Measurements from ENCODE around the gene WHRN. TPM values are rescaled to one million over a fixed set of nuclear protein-coding genes. Genes with fewer than 3 reads are reported as not detected.

The WHRN gene
- total RNA-seq, 1 donor from 2014 or later: 1.1 TPM

DNA sequence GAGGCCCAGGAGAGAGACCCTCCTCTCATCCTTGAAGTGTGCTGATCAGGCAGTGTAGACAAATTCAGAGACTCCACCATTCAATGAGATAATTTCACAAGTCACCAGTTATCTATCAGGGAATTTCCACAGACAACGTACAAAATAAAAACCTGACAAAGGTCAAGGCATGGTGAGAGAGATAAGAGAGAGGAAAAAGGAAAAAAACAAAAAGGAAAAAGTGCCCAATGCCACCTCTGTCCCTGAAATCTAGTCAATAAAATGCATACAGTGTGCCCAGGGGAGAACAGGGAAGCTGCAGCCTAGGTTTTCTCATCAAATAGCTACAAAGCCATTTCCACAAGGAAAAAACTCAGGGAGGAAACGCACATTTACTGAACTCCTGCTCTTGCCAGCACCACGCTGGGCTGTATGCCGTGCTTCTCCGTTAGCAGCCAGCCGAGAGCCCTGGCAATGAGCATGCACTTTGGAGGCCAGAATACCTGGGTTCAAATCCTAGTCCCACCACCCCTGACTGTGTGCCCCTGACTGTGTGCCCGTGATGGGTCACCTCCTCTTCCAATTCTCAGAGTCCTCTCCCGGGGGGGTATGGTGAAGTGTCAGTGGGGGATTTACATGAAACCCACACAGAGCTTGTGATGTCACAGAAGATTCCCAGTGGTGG, 11.6 kb downstream of the WHRN start:
- Mint-ChIP-seq H3K9me3 (no peaks in the 10 kb centered on the region), H3K4me1 (peaks cover 43% of the 10 kb centered on the region), H3K27ac (no peak overlapping the region)

DNA sequence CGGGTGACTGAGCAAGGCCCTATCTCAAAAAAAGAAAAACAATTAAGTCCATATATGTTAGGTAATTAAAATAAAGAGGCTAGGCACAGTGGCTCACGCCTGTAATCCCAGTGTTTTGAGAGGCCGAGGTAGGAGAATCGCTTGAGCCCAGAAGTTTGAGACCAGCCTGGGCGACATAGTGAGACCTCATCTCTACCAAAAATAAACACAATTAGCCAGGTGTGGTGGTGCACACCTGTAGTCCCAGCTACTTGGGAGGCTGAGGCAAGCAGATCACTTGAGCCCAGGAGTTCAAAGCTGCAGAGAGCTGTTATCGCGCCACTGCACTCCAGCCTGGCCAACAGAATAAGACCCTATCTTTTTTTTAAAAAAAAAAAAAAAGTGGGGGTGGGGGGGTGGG, 12.3 kb downstream of the WHRN start:
- TF ChIP-seq EZH2phosphoT487 (IDR thresholded peaks at IDR 0.05) (no peak), EZH2 (IDR thresholded peaks at IDR 0.05) (no peak)
- TF ChIP-seq, protein P1, sequence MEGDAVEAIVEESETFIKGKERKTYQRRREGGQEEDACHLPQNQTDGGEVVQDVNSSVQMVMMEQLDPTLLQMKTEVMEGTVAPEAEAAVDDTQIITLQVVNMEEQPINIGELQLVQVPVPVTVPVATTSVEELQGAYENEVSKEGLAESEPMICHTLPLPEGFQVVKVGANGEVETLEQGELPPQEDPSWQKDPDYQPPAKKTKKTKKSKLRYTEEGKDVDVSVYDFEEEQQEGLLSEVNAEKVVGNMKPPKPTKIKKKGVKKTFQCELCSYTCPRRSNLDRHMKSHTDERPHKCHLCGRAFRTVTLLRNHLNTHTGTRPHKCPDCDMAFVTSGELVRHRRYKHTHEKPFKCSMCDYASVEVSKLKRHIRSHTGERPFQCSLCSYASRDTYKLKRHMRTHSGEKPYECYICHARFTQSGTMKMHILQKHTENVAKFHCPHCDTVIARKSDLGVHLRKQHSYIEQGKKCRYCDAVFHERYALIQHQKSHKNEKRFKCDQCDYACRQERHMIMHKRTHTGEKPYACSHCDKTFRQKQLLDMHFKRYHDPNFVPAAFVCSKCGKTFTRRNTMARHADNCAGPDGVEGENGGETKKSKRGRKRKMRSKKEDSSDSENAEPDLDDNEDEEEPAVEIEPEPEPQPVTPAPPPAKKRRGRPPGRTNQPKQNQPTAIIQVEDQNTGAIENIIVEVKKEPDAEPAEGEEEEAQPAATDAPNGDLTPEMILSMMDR (IDR thresholded peaks at IDR 0.05): no peak
- no peak overlapping the region for H3K9ac ChIP-seq
- Mint-ChIP-seq H3K36me3 (no peaks in the 10 kb centered on the region), H3K27ac (no peak overlapping the region), H3K4me1 (peaks cover 41% of the 10 kb centered on the region), H3K27me3 (ENCODE audit: insufficient read depth, low read depth) (no peaks in the 10 kb centered on the region), H3K9me3 (no peaks in the 10 kb centered on the region), H3K4me3 (no peak overlapping the region)
- H3K27ac ChIP-seq: no peak overlapping the region
- peaks cover 7% of the 10 kb centered on the region for H3K4me1 ChIP-seq
- H3K79me2 ChIP-seq (ENCODE audit: low read depth): no peaks in the 10 kb centered on the region
- H3K4me2 ChIP-seq: no peak overlapping the region
- no peaks in the 10 kb centered on the region for H3K9me3 ChIP-seq (ENCODE audit: low read depth)
- H3K27me3 ChIP-seq: no peaks in the 10 kb centered on the region
- no peaks in the 10 kb centered on the region for H4K20me1 ChIP-seq (ENCODE audit: low read depth)
- no peak for DNase-seq (ENCODE audit: low spot score)
- no peak overlapping the region for H2AFZ ChIP-seq (replicated peaks)
- no peak overlapping the region for H3K4me3 ChIP-seq
- no peaks in the 10 kb centered on the region for H3K36me3 ChIP-seq
- no peaks in the 10 kb centered on the region for H3F3A ChIP-seq (ENCODE audit: low read depth)

More for the DNA sequence above, 11.6 kb downstream of the WHRN start:
- peaks cover 9% of the 10 kb centered on the region for H3K4me1 ChIP-seq
- peaks cover under 1% of the 10 kb centered on the region for H3F3A ChIP-seq (ENCODE audit: low read depth)
- H3K27ac ChIP-seq: no peak overlapping the region
- H2AFZ ChIP-seq (replicated peaks): no peak overlapping the region
- H3K9ac ChIP-seq: no peak overlapping the region
- H3K27me3 ChIP-seq: no peaks in the 10 kb centered on the region
- no peaks in the 10 kb centered on the region for H3K36me3 ChIP-seq
- no peak for DNase-seq (ENCODE audit: low spot score)
- H3K36me3 Mint-ChIP-seq: no peaks in the 10 kb centered on the region
- H3K27me3 Mint-ChIP-seq (ENCODE audit: insufficient read depth, low read depth): no peaks in the 10 kb centered on the region
- H4K20me1 ChIP-seq (ENCODE audit: low read depth): peaks cover 3% of the 10 kb centered on the region
- H3K9me3 ChIP-seq (ENCODE audit: low read depth): no peaks in the 10 kb centered on the region
- H3K79me2 ChIP-seq (ENCODE audit: low read depth): no peaks in the 10 kb centered on the region
- no peak overlapping the region for H3K4me3 ChIP-seq
- H3K4me2 ChIP-seq: no peak overlapping the region
- TF ChIP-seq, protein P1 (IDR thresholded peaks at IDR 0.05): no peak
- TF ChIP-seq EZH2 (IDR thresholded peaks at IDR 0.05): no peak
- no peak for TF ChIP-seq EZH2phosphoT487 (IDR thresholded peaks at IDR 0.05)
- no peak overlapping the region for H3K4me3 Mint-ChIP-seq

GRCh38 chr9:114491430-114492003, 13.8 kb downstream of the WHRN start:
- Mint-ChIP-seq H3K4me1 (peaks cover 36% of the 10 kb centered on the region), H3K36me3 (no peaks in the 10 kb centered on the region), H3K4me3 (no peak overlapping the region), H3K9me3 (no peaks in the 10 kb centered on the region), H3K27ac (no peak overlapping the region), H3K27me3 (ENCODE audit: insufficient read depth, low read depth) (no peaks in the 10 kb centered on the region)
- Histone ChIP-seq H3K4me2 (no peak overlapping the region), H3K79me2 (ENCODE audit: low read depth) (no peaks in the 10 kb centered on the region), H3K27me3 (no peaks in the 10 kb centered on the region), H3K27ac (no peak overlapping the region), H3K4me3 (no peak overlapping the region), H3K36me3 (no peaks in the 10 kb centered on the region), H3F3A (ENCODE audit: low read depth) (no peaks in the 10 kb centered on the region), H3K9me3 (ENCODE audit: low read depth) (no peaks in the 10 kb centered on the region), H4K20me1 (ENCODE audit: low read depth) (no peaks in the 10 kb centered on the region), H3K4me1 (peaks cover 7% of the 10 kb centered on the region), H3K9ac (no peak overlapping the region), H2AFZ (replicated peaks) (no peak overlapping the region)
- no peak for TF ChIP-seq EZH2phosphoT487 (IDR thresholded peaks at IDR 0.05)
- TF ChIP-seq, protein P1 (IDR thresholded peaks at IDR 0.05): no peak
- DNase-seq (ENCODE audit: low spot score): no peak
